Gastrocnemius medialis (tissue), 4 donors: ENCODE data around the gene AADAC. TPM values are rescaled to one million over a fixed set of nuclear protein-coding genes. Genes with fewer than 3 reads are reported as not detected.
"Not testable (repeated sequence)": the region's sequence is repeated elsewhere in the genome, so short reads cannot be mapped to it uniquely, and the experiment has no call there.

Experiments
- ATAC-seq, 2 donors: fragments of 150-250 bp; one replicate each; pipeline ENCODE4 v1.9.1; 2016
- DNase-seq, 2 donors: peaks; one replicate each; pipeline ENCODE4 v3.0.0-alpha.2; 2019
- H3K27ac ChIP-seq, 4 donors: fragments of 200-600 bp; sonication (generic); 1 replicate in 1 of 4; 2 replicates in 3 of 4; pipeline ENCODE4 v1.5.1; 2016 to 2018; ENCODE audit warnings: mild to moderate bottlenecking in 2 of 4, moderate library complexity in 1 of 4
- H3K27me3 ChIP-seq, 3 donors: fragments of 200-600 bp; sonication (generic) in 2 of 3; 1 replicate in 1 of 3; 2 replicates in 2 of 3; pipeline versions ENCODE4 v1.5.1 to v1.6.0; 2016 to 2019; ENCODE audit warnings: mild to moderate bottlenecking in 1 of 3, moderate library complexity in 1 of 3
- H3K36me3 ChIP-seq, 2 donors: fragments of 200-600 bp; sonication (generic) in 1 of 2; one replicate each; pipeline ENCODE4 v1.5.1; 2017 to 2018
- H3K4me1 ChIP-seq, 2 donors: fragments of 200-600 bp; sonication (generic) in 1 of 2; one replicate each; pipeline ENCODE4 v1.5.1; 2016 to 2017; ENCODE audit warnings: mild to moderate bottlenecking in 2 of 2
- H3K4me3 ChIP-seq, 4 donors: fragments of 200-600 bp; sonication (generic) in 3 of 4; 1 replicate in 1 of 4; 2 replicates in 3 of 4; pipeline ENCODE4 v1.5.1; 2016 to 2019; ENCODE audit warnings: mild to moderate bottlenecking in 2 of 4
- H3K9me3 ChIP-seq, 3 donors: fragments of 200-600 bp; sonication (generic) in 2 of 3; 1 replicate in 1 of 3; 2 replicates in 2 of 3; pipeline ENCODE4 v1.5.1; 2016 to 2019
- POLR2A ChIP-seq, 2 donors: fragments of 450-650 bp; IDR thresholded peaks; one replicate each; pipeline ENCODE4 v1.6.1; 2017; ENCODE audit warnings: antibody characterized with exemption in 2 of 2, mild to moderate bottlenecking in 2 of 2, moderate library complexity in 2 of 2
- in situ Hi-C, 4 donors: fragments of 200-750 bp; cut with MboI; loops; one replicate each; pipeline versions ENCODE4 v1.15.0 to v1.8.0; 2017; ENCODE audit warnings: low sequenced_read_pairs in 4 of 4
- intact Hi-C: fragments of 100-400 bp; cut with DNase I; formaldehyde crosslinking; loops from one replicate; pipeline ENCODE4 v1.15.1; 2023; ENCODE audit warnings: low total_unique reads
- total RNA-seq, 4 donors: library from RNA; depleted of rRNA; stranded (reverse); fragments of >200 nt; gene quantifications; one replicate each; pipeline versions ENCODE4 v1.1.0 to v1.2.3, GENCODE V29; 2016
- TF ChIP-seq, protein P1 (sequence below), 5 experiments: fragments of 450-650 bp in 3 of 5; fragments of 200-600 bp in 2 of 5; sonication (generic) in 2 of 5; IDR thresholded peaks in 4 of 5; conservative IDR thresholded peaks in 1 of 5; 1 replicate in 4 of 5; 2 replicates in 1 of 5; pipeline ENCODE4 v1.5.1; 2016 to 2019; ENCODE audit warnings: antibody characterized with exemption in 5 of 5, mild to moderate bottlenecking in 3 of 5, moderate library complexity in 3 of 5

AADAC gene
- total RNA-seq, 4 donors from 2014 or later: 0.85 to 1.1 TPM; not detected in 2

DNA sequence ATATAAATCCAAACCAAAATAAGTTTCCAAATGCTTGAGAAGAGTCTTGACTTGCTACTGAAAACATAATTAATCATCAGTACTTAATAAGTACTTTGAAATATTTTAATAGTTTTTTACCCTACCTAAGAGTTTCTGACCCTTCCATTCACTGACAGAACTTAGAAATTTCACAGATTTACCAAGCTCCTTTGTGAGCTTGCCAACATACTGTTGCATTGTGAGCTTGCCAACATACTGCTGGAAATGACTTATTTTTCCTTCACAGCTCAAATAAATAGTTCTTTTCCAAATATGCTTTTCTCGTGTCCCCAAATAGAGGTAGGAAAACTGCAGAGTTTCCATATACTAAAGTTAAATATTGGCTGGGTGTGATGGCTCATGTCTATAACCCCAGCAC, 9.6 kb upstream of the AADAC start:
- no peaks in the 10 kb centered on the region for H3K36me3 ChIP-seq
- in situ Hi-C loops: no loop called here
- no peak overlapping the region for H3K27ac ChIP-seq
- intact Hi-C loops: no loop called here
- ATAC-seq: no peak
- no peaks in the 10 kb centered on the region for H3K9me3 ChIP-seq
- H3K4me3 ChIP-seq: no peak overlapping the region
- TF ChIP-seq POLR2A (IDR thresholded peaks at IDR 0.05): no peak
- TF ChIP-seq, protein P1, sequence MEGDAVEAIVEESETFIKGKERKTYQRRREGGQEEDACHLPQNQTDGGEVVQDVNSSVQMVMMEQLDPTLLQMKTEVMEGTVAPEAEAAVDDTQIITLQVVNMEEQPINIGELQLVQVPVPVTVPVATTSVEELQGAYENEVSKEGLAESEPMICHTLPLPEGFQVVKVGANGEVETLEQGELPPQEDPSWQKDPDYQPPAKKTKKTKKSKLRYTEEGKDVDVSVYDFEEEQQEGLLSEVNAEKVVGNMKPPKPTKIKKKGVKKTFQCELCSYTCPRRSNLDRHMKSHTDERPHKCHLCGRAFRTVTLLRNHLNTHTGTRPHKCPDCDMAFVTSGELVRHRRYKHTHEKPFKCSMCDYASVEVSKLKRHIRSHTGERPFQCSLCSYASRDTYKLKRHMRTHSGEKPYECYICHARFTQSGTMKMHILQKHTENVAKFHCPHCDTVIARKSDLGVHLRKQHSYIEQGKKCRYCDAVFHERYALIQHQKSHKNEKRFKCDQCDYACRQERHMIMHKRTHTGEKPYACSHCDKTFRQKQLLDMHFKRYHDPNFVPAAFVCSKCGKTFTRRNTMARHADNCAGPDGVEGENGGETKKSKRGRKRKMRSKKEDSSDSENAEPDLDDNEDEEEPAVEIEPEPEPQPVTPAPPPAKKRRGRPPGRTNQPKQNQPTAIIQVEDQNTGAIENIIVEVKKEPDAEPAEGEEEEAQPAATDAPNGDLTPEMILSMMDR (IDR thresholded peaks at IDR 0.05 in 4 of 5, conservative IDR thresholded peaks at IDR 0.05 in 1 of 5): no peak
- DNase-seq: no peak
- no peaks in the 10 kb centered on the region for H3K27me3 ChIP-seq
- H3K4me1 ChIP-seq: no peaks in the 10 kb centered on the region

DNA sequence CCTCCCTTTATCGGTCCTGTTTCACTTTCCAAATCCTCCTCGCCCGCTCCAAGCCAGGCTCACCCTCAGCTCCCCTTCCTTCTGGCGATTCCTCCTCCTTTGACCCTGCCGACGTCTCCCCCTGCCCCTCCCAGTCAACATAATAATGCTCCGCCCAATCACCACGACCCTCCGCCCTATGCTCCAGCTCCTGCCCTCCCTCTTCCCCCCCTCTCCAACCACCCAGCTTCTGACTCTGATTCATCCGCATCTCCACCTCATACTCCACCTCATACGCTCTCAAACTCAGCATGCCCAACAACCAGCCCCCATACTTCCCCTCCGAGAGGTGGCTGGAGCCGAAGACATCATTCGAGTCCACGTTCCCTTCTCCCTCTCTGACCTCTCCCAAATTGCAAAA, 7.1 kb upstream of the AADAC start:
- TF ChIP-seq POLR2A (IDR thresholded peaks at IDR 0.05): no peak
- TF ChIP-seq, protein P1 (IDR thresholded peaks at IDR 0.05 in 4 of 5, conservative IDR thresholded peaks at IDR 0.05 in 1 of 5): no peak
- H3K4me1 ChIP-seq: no peaks in the 10 kb centered on the region
- no peak for ATAC-seq
- in situ Hi-C loops: no loop called here
- H3K27ac ChIP-seq: no peak overlapping the region
- no peak overlapping the region for H3K4me3 ChIP-seq
- H3K27me3 ChIP-seq: no peaks in the 10 kb centered on the region
- no peaks in the 10 kb centered on the region for H3K9me3 ChIP-seq
- intact Hi-C loops: no loop called here
- H3K36me3 ChIP-seq: no peaks in the 10 kb centered on the region
- DNase-seq: no peak

DNA sequence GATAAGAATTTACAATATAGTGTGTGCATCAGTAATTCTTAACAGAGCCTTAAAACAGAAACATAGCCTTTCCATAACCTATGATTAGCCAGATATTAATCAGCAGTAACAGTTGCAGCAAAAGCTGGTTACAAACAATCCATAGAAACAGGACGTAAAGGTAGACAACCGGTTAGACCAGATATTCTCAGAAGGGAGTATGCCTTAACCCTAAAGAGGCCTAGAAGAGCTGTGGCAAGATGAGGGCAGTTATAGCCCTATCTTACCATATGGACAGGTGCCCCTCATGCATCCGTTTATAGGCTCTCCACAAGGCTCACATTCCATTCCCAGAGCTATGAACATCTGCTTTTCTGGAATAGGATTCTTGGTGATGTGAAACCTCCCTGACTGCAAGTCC, 5.0 kb upstream of the AADAC start:
- intact Hi-C loops, ATAC-seq, DNase-seq, H3K27ac ChIP-seq, H3K27me3 ChIP-seq, in situ Hi-C loops, H3K9me3 ChIP-seq, H3K4me3 ChIP-seq, H3K36me3 ChIP-seq, H3K4me1 ChIP-seq: not testable (repeated sequence)

DNA sequence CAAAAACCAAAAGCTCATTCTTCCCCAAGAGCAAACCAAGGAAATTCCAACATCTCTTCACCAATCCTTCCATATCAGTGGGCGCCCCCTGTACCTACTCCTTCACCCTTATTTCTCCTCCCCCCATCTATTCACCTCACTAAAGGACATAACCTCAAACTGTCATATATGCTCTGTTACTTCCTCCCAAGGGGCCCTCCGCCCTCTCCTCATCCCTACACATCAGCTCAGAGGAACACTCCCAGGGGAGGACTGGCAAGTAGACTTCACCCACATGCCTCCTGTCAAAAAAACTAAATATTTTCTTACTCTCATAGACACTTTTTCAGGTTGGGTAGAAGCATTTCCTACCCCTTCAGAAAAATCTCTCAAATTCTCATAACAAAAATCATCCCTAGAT, 2.4 kb upstream of the AADAC start:
- intact Hi-C loops: no loop called here
- no peaks in the 10 kb centered on the region for H3K9me3 ChIP-seq
- no peak overlapping the region for H3K27ac ChIP-seq
- no peaks in the 10 kb centered on the region for H3K4me1 ChIP-seq
- no peak overlapping the region for H3K4me3 ChIP-seq
- DNase-seq (no peak), ATAC-seq (no peak)
- no peaks in the 10 kb centered on the region for H3K27me3 ChIP-seq
- in situ Hi-C loops: no loop called here
- H3K36me3 ChIP-seq: no peaks in the 10 kb centered on the region
- TF ChIP-seq POLR2A (IDR thresholded peaks at IDR 0.05): no peak
- TF ChIP-seq, protein P1 (IDR thresholded peaks at IDR 0.05 in 4 of 5, conservative IDR thresholded peaks at IDR 0.05 in 1 of 5): no peak

DNA sequence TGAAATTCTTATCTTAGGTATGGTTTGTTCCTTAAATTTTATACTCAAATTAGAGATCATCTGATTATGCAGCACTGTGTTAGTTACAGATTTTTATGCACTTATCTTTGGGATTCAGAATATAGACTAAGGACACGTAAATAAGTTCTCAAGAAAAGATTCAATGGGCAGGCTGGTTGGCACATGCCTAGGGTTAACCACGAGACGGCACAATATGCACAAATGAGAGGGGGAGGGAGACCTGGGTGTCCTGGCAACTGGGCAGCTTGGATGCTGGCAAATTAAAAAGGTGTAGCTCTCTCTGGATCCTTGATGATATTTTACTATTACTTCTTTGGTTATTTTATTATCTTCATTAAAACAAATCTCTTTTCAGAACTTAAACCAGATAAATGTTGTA, 672 bp downstream of the AADAC start:
- H3K27me3 ChIP-seq: no peaks in the 10 kb centered on the region
- in situ Hi-C loops: no loop called here
- DNase-seq: no peak

More for the DNA sequence above, 672 bp downstream of the AADAC start:
- intact Hi-C loops: no loop called here
- ATAC-seq: no peak
- H3K4me1 ChIP-seq: no peaks in the 10 kb centered on the region
- H3K27ac ChIP-seq: no peak overlapping the region
- H3K4me3 ChIP-seq: no peak overlapping the region
- no peaks in the 10 kb centered on the region for H3K36me3 ChIP-seq
- H3K9me3 ChIP-seq: no peaks in the 10 kb centered on the region
- TF ChIP-seq, protein P1 (IDR thresholded peaks at IDR 0.05 in 4 of 5, conservative IDR thresholded peaks at IDR 0.05 in 1 of 5): no peak
- no peak for TF ChIP-seq POLR2A (IDR thresholded peaks at IDR 0.05)
